GM19099 (cell line): ENCODE results near the gene CLTB.

Experiments
- POLR2A ChIP-seq: IDR thresholded peaks from 3 replicates; pipeline ENCODE4 v1.6.1; 2011; ENCODE audit warnings: low read depth; ENCODE audit not compliant: insufficient read length; ENCODE audit errors: extremely low read depth

Gene CLTB

GRCh38 chr5:176383961-176384360 lies 32.4 kb downstream of the CLTB start:
- TF ChIP-seq POLR2A, result no peak

GRCh38 chr5:176383248-176383905 lies 33.0 kb downstream of the CLTB start:
- TF ChIP-seq POLR2A, result no peak

DNA sequence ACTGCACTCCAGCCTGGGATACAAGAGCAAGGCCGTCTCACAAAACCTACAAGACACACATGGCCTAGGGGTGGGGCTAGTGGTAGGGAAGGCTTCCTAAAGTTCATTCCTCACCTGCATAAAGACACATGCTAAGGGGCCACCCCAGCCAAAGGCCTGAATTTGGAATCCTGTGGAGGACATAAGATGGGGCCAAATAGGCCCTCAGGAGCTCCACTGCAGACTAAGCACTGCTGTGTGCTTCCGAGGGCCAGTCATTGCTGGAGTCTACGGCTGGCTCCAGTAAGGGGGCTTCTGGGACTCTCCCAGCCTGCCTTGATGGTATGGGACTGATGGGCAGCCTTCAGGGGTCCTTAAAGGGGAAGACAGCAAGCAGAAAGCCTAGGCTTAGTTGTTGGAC lies 33.6 kb downstream of the CLTB start:
- TF ChIP-seq POLR2A, result no peak

- no peak for TF ChIP-seq POLR2A
Observed at GRCh38 chr5:176381979-176382378, 34.4 kb downstream of the CLTB start.

- TF ChIP-seq POLR2A, result no peak
Observed at GRCh38 chr5:176381423-176381822, 34.9 kb downstream of the CLTB start.

DNA sequence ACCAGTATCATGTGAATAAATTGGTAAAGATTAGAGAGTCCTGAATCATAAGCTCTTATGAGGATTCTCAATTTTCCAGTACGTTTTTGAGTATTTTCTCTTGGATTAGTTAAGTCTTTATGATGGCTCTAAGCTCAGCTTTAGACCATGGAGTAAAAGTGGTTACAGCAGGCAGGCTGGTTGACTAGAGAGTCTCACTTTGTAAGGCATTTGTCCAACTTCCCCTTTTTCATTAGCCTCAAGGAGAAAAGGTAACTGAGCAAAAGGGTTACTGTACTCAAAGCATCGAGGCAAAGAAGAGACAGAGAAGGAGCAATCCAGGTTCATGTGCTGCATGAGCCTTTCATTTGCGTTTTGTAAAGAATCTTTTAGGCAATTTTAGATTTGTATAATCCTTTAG lies 36.5 kb downstream of the CLTB start:
- TF ChIP-seq POLR2A, result no peak

DNA sequence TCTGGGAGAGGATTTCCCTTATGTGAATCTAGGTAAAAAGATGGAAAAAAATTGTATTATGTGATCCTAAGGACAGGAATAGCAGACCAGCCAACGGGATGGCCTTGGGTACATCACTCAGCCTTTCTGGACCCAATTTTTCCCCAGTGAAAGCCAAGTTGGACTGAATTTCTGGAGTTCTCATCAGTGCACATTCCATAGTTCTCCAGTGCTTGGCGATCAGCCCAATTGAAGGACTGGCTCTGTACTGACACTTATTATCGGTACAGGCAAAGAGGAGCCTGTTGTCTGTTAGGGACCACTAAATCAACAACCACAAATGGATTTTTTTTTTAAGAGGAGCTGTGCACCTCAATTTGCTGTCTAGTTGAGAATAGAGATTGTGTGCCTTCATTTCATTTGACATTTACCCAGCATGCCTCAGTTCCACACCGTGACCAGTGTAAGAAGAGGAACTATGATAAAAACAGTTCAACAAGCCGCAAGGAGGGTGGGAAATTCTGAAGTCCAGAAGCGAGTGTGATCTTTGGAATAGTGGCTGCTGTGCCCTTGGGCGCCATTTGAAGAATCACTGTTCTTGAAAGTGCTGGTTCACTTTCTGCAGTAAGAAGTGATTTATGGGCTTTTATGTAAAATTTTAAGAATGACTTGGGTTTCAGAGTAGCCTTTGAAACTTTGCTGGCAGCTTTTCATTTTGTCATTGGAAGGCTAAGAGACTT lies 43.1 kb downstream of the CLTB start:
- no peak for TF ChIP-seq POLR2A

GRCh38 chr5:176371621-176372539 lies 44.5 kb downstream of the CLTB start:
- no peak for TF ChIP-seq POLR2A

DNA sequence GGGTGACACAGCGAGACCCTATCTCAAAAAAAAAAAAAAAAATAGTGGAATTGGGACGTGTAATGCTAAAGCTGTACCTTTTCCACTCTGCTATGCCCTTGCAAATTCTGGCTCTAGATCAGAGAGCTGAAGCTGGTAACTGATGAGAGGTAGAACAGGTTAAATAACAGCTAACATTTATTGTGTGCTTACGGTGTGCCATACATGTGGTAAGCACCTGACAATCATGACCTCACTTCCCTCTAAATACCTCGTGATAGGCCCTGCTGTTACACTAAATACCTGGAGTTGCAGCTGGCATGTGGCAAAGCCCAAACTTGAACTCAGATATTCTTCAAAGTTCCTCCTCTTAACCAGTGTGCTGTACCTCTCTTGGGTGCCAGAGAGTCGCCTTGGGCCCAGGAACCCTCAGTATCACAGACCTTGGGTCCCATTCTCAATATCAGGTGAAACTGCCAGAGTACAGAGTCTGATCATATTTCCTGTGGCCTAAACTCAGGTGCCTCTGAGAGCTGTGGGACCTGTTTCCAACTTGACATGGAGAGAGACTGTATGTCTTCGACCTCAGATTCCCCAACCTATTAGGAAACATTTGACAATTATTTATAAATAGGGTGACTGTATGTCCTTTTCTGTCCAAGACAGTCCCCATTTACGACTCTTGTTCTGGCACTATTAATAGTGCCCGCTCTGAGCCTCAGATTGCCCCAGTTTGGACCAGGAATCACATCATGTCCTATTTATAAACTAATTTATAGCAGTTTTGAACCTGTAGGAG lies 46.2 kb downstream of the CLTB start:
- no peak for TF ChIP-seq POLR2A

DNA sequence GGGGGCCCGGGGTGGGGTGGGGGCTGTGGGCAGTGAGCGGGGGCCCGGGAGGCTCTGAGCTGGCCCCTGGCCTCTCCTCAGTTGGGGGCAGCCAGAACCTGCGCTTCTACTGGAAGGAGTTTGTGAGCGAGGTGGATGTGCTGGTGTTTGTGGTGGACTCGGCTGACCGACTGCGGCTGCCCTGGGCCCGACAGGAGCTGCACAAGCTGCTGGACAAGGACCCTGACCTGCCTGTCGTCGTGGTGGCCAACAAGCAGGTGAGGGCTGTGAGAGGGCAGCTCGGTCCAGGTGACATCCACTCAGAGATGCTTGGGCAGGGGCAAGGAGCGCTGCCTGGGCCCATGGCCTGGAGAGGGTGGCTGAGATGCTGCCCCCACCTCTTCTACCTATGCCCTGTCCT lies 47.6 kb downstream of the CLTB start:
- TF ChIP-seq POLR2A, result no peak

GRCh38 chr5:176366232-176366894 lies 50.0 kb downstream of the CLTB start:
- TF ChIP-seq POLR2A, result no peak

DNA sequence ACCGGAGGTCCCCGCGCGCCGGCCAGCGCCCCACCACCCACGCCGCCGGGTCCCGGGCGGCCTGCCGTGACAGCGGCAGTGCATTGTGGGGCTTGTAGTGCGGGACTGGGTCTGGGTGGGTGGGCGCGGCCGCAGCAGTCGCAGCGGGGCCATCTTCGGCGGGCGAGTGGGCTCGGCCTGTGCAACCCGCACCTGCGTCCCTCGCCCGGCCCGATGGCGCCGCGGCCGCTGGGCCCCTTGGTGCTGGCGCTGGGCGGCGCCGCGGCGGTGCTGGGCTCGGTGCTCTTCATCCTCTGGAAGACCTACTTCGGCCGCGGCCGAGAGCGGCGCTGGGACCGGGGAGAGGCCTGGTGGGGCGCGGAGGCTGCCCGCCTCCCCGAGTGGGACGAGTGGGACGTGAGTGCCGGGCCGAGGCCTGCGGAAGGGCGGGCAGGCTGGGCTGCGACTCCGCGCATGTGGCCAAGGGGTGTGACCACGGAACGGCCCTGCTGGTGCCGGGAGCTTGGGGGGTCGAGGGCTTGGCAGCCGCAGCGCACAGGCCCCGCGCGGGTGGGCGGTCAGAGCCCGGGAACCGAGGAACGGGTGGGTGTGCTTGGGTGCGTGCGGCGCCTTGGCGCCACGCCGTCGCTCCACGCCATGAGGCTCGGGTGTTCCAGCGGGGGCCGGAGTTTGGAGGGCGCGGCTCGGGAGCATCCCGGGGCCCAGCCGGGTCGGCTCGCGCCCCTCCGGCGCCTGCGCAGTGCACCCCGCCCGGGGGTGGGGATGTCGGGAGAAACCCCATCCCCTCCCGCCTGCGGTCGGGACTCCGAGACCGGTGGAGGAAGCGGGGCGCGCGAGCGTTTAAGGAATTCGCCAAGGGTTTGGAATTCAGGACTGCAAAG lies 50.7 kb downstream of the CLTB start, which contains the start of gene ARL10:
Gene ARL10, plus strand, starts transcription at position 137 of the 881 bp plus-strand sequence. Its CDS starts 77 bp downstream, at position 214.
- no peak for TF ChIP-seq POLR2A

DNA sequence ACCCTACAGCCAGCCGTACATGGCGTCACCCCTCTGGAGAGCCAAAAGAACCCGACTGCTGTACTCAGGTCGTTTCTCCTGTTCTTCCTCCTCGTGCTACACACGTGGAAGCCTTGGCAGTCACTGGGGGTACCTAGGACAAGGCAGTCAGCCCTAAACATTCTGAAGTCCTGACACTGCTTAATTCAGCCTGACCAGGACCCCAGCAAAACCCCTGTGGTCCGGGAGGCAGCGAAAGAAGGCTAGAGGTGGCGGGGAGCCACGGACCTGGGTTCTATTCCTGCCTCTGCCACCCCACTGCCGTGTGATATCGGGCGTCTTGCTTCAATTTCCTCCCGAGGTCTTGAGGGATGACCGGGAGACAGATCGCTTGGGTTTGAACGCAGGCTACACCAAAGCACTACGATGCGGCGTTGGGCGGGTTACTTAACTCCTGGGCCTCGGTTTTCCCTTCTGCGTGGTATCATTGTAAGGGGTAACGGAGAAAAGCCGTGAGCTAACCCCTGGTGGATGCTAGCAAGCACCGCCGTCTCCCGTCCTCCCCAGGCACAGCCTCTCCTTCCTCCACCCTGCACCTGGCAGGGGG lies 51.5 kb downstream of the CLTB start:
- peak; percentile 66 for TF ChIP-seq POLR2A

DNA sequence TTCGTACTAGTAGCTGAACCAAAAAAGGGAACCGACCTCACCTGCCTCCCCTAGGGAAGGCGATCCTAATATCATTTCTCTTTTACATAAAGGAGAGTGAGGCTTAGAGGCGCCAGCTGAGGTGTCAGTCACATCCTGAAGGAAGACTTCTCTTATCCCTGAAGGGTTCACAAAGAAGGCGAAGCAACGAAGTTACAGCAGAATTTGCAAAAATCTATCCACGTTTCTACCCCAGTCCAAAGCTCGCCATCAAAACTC lies 54.2 kb downstream of the CLTB start:
- TF ChIP-seq POLR2A, result no peak
